GM18861 (cell line): Measurements from ENCODE around the gene TCF7L2.

ENCODE experiments used
- ATAC-seq: cut with Tn5 transposase; IDR thresholded peaks from one replicate; pipeline ENCODE4 v1.9.1; 2021; ENCODE audit not compliant: unreplicated experiment

TCF7L2 gene

DNA sequence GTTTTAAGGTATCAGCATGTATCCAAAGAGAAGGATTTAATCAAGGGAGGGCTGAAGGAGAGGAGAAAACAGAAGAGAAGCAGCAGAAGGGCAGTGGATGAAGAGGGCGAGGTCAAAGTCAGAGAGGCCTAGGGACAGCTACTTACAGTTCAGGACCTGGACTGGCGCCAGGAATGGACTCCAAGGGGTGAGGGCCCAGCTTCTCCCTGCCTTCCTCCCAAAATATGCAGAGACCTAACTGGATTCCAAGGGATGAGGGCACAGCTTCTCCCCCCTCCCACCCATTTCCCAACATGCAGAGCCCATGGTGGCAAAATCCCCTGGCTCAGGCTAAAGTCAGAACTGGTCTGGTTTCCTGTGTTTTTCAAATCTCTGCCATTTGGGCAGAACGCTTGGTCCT, 3.4 kb upstream of the TCF7L2 start:
- no peak for ATAC-seq

DNA sequence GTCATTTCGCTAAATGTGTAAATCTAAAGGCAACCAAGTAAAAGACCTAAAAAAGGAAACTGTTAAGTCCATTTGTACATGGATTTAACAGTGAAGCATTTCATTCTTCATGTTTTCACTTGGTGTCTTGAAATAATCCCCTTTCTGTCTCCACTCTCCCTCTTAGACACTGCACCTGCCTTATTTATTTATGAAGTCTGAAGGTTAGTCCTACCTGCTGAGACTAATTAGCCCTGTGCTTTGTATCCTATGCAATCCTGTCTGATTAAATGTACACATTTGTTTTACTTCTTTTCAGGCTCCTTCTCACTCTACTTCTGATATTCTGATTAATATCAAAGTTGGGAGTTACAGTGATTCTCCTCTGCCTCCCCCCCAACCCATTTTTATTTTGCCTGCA, 1.9 kb upstream of the TCF7L2 start:
- ATAC-seq: no peak

DNA sequence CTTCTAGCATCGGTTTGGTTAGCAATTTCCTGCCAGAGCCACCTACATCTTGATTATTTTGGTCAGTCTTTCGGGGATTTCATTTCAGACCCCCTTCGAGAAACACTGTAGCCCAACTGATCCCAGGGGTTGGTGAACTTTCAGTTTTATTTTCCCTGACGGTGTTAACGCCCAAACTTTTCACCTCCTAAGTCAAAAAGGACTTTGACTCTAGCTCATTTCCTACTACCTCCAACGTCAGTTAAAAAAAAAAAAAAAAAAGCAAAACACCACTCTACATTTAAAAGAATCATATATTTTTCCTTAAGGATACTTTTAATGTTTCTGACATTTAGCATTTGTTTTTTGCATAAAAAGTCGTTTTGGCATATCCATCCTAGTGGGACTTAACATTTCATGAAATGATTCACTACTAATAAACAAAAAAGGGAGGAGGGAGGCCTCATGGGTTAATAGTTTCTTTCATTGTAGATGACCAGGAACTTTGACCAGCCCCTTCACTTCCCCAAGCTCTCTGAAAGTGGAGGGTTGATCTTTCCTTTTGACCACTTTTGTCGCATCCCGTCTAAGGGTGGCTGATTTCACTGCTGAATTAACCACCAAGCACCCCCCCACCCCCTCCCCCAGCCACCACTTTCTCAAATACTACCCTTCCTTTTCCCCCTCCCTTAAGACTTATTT, 764 bp upstream of the TCF7L2 start:
- no peak for ATAC-seq

DNA sequence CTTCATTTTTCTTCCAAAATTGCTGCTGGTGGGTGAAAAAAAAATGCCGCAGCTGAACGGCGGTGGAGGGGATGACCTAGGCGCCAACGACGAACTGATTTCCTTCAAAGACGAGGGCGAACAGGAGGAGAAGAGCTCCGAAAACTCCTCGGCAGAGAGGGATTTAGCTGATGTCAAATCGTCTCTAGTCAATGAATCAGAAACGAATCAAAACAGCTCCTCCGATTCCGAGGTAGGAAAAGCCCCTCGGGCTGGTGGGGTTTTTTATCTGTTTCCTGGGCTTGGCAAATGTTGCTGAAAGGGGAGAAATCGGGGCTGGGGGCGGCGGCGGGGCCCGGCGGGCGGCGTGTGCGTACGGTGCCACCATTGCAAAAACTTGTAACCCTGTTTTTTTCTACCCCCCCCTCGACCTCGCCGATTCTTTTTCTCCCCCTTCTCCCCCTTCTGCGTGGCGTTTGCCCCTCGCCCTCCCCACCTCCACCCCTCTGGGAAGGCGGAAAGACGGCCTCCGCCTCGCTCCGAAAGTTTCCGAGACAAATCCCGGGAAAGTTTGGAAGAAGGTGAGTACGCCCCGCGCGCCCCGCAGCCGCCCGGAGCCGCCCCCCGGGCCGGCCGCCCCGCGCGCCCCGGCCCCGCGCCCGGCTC, 789 bp downstream of the TCF7L2 start:
- ATAC-seq: no peak

DNA sequence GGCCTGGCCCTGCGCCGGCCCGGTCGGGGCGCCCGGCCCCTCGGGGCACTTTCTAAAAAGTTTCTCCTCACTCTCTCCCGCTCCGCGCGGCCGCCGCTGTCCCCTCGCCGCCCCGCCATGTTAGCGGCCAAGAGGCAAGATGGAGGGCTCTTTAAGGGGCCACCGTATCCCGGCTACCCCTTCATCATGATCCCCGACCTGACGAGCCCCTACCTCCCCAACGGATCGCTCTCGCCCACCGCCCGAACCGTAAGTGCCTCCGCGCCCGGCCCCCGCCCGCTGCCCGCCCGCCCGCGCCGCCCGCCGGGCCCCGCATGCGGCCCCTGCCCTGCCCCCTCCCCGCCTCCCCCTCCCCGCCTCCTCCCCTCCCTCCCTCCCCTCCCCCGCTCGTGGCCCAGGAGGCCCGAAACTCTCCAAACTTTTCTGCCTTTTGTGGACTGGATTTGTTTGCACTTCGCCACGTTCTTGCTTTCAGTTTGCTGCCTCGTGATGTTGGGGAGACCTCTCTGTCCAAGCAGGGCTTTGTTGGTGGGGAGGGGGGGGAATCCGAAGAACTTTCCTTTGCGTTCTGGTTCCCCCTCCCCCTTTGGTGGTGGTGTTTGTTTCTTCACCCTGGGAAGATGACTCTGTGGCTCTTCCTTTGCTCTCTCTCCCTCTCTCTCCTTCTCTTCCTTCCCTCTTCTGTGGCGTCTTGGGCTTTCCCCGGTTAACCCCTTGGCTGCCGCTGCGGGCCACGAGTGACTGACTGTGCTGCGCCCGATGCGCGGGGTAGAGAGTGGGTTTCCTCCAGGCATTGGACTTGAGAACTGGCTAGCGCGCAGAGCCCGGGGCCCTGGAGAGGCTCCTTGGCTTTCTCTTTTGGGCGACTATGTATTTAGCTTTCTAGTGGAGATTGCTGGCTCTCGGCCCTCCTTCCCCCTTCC, 1.6 kb downstream of the TCF7L2 start:
- no peak for ATAC-seq

DNA sequence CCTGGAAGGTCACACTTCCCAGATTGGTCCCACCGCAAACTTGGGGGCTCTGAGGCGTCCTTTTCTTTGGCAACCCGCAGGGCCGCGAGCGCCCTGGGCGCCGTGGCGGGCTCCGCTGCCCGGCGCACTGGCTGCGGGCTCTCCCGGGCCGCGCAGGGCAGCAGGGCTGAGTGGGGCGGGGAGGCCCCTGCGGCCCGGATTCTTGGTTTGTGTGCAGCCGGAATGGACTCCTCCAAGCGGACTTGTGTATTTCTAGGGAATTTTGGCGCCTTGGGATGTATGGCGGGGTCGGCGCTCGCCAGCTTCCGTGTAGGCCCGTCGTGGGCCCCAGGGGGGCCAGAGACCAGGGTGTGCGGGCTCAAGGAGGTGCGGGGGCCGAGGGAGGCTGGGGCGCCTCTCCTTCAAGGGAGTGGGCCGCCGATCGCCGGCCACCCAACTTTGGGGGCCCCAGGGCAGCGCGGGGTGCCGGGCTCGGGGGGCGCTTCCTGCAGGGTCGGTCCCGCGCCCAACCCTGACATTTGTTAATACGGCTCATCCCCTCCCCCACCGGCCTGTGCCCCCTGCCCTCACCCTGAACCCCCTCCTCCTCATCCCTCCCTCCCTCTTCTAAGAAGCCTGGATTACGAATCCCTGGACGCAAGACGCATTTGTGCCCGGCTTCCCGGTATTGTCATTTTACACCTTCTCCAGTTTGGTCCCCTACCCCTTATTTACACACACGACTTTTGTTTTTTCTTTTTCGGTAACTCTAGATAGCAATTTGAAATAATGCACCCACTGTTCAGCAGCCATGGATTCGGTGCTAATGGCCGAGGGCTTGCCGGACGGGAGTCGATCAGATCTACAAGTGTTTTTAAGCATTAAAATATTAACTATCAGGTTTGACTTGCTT, 2.5 kb downstream of the TCF7L2 start:
- no peak for ATAC-seq

DNA sequence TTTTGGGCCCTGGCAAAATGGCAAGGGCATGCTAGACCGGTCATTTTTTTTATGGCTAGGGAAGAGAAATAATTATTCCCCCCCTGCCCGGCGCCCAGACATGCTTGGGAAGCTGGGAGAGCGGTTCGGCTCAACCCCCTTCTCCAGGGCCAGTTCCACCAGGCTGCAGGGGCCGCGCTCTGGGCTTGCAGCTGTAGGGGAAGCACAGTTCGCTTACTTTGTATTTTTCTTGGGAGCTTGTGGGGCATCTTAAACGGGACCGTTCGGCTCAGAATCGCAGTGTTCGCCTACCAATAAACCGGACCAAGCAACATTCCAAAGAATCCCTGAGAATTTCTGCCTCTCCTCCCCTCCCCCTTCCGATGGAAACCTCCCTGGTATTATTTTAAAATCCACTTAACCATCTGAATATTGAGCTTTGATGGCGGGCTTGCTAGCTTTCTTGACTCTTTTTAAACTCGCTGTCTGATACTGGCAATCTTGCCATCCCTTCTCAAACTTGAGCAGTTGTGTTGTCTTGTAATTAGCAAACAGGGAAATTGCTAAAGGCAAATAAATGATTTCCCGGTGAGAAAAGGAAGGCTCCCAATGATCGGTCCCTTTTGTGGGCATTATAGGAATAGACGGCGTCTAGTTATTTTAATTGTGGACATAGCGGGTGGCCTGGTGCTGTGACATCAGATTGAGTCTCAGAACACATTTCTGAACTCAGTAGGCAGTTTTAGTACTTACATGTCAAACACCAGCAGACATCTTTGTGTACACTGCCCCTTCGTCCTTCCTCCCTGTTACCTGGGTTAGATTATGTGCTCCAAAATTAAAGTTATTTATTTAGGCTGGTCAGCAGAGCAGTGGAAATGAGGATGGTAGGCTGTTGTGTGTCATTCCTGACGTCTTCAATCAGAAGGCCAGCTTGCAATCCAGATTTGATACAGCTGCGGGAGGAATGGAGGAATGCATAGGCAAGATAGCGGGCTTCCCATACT, 3.4 kb downstream of the TCF7L2 start:
- no peak for ATAC-seq

DNA sequence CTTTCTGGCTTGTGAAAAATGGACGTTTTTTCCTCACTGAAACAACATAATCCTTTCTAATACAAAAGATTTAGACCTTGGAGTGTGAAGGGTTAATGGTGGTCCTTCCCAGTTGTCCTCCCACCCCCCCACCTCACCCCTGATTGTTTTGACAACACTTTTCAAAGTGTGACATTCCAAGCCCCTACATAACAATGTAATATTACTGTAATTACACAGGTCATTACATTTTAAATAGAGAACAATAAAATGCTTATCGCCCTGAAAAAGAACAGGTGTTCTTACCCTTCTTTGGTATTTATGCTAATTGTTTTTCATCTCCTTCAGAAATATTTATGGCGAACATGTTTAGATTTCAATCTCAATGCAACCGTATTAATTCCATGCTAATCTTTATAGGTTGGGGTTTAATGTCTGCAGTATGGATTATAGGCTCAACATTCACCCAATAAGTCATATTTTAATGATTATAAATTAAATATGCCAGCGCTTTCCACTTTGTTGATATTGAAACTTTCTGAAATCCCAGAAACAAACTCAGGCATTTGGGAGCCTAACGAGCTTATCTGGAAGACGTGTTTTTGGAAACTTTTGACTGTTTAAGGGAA, 5.0 kb downstream of the TCF7L2 start:
- no peak for ATAC-seq

DNA sequence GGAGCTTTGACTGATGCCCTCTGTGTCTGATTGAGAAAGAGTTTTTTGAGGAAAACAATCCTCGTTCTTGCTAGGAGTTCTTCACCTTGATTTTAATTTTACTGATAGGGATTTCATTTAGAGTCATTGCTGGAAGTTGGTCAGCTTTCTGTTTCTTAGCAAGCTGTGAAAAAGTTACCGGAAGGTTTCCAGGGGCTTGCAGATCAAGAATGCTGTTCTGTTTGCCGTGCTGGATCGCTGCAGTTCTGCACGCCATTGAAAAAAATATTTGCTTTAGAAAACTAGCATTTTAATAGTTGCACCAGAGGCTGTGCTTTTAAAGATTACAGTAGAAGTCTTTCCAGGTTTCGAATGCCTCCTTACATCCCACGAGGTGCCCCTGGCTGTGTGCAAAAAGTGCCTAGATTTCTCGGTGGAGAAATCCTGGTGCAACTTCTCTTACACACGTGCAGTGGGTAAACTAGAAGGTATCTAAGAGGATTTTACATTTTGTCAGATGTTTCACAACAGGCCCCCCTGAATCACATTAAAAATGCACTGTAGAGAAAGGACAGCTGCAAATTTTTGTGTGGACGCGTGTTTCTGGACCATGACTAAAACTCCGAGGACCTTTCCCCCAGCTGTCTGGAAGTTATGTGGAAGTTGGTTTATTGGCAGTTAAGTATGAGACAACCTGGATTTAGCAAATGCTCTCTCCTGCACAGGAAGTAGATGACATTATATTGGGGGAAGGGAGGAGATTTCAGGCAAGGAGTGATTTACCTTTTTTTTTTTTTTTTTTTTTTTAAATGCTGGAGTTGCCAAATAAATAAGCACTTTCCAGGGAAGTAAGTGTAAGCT, 5.8 kb downstream of the TCF7L2 start:
- no peak for ATAC-seq

DNA sequence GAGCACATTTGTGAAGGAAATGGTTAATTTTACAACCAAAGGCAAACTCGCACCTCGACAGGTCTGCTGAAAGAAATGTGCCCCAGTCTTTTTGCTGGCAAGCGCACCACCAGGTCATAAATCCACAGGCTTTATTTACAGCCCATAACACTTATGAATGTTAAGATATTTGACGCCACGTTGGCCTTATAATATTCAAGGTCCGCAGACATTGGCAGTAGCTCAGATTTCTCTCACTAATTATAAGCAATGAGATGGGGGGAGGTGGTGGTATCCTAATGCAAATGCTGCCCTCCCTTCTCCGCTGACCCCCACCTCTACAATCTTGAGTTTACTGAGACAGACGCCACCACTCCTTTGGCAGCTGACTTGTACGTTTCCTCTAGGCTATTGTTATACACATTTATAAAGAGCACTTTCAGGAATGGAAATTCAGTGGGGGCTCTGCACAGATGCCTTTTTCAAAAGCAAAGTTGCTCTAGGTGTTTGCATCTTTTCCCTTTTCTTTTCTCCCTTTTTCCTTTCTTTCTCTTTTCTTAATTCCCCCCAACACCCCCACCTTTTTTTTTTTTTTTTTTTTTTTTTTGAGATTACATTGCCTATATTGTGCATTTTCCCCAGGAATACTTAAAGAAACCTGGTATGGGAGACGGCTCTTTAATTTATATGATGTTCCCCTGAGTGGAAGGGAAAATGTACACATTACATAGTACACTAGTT, 6.7 kb downstream of the TCF7L2 start:
- no peak for ATAC-seq

DNA sequence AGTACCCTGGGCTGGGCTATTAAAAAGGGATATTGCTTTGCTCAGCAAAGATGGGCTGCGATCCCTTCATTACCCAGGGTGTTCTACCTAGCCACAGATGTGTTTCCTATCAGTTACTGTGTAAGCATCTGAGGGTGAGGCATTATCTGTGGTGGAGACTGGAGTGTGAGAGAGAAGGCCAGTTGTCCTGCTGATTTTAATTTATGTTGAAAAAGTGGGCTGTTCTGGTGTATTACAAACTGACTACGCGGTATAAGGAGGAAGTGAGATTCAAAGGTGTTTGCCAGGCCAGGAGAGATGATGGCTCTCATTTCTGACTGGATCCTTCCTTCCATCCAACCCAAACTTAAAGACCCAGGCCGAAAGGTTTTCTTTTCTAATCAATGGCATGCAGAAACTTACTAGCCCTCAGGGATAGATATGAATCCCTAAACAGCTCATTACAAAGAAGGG, 7.6 kb downstream of the TCF7L2 start:
- ATAC-seq: no peak

DNA sequence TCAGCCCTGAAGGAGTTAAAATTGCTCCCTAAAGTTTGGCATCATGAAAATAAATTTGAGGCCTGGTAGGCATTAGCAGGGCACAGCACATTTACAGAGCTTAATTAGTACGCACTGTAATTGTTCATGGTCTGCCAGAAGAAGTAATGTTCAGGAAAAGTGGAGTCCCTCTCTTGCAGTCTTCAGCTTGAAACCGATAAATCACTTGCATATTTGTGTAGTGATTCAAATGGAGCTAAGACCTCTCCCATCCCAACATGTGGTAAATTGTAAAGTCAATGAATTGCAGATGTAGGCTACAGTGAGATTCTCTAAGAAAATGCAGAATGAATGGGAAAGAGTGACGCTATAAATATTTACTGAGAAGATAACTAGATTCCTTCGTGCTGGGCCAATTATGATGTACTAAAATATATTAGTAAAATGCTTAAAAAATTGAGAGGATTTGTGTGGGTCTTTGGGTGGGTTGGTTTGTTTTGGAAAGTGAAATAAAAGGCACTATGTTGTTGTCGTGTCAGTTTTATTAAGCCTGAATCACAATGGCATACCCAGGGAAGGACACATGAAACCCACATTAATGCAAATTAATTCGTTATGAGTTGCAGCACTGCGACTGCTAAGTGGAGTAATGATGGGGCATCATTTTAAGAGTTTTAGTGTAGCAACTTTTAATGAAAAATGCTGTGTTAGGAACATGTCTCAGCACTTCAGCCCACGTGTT, 8.4 kb downstream of the TCF7L2 start:
- ATAC-seq: no peak

DNA sequence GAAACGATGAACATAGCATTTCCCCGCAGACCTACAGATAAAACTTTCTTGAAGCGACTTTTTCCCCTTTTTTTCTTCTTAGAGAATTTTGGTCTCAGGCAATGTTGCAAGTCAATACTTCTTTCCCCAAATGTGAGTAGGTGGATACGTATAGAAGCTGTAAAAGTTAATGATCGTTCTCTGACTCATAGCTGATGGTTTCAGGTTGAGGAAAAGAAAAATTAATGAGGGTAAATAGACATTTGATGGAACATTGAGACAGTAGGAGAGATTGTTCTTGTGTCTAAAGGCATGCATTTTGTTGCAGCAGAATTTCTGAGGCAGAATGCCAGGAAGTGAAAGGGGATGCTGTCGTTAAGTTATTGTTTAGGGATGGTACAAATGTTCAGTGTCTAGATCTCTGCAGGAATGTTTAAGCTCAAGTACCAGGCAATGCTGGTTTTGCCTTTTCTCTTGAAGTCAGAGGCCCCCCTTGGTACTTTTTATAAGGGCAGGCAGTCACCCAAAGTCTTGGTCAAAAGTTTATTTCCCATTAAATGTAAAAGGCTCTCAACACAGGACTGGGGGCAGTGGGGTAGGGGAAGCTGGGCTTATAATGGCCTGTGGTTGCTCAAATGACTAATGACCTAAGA, 9.3 kb downstream of the TCF7L2 start:
- ATAC-seq: no peak

DNA sequence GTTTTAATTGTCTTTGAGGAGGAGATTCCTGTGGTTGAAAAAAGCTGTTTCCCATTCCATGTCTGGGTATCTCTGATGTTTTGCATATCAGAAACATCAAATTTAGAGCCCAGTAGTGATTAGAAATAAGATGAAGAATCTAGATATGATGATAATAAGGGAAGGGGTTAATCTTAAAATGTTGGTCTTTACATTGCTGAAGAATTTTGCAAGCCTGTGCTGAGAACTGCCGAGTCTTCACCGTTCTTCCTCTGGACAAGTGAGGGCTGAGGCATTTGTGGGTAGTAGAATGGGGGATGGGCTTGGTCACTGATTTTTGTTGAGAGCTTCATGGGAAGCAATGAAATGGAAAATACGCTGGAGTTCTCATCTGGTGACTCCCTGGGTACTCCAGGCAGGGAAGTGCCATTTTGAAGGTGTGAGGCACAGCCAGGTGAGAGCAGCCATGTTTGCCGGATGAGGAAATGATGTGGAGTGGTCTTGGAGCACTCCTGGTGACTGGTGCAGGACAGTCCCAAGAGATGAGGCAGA, 10.2 kb downstream of the TCF7L2 start:
- ATAC-seq: no peak

DNA sequence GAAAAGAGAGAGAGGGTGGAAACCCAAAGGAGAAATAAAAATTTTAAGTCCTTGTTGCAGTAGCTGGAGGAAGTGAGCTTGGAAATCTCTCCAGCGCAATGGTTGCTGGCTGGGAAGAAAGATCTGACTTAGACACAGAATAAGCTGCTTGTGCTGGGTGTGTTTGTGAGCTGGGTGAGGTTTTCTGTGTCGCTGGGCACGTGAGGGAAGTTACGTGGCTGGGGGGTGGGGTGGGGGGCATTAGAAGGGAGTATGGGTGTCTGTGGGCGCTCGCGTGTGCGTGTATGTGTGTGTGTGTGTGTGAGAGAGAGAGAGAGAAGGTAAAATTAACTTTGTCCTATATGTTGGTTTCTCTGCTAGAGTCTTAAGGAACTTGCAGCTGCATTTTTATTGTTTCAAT, 11.6 kb downstream of the TCF7L2 start:
- no peak for ATAC-seq

DNA sequence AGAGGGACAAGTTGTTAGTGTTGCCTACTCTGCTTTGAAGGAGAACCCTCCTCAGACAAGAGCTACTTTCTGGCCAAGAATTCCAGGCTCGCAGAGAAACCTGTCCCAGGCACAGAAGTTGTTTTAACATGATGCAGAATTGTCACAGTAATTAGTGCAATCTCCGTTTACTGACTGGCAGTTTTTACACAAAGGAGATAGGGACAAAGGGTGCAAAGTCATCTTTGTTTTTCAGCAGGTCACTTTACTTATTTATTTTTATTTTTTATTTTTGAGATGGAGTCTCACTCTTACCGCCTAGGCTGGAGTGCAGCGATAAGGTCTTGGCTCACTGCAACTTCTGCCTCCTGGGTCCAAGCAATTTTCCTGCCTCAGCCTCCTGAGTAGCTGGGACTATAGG, 12.3 kb downstream of the TCF7L2 start:
- no peak for ATAC-seq
